ENCODE measurements around the gene GNG12. TPM values are rescaled to one million over a fixed set of nuclear protein-coding genes. Genes with fewer than 3 reads are reported as not detected.

Gene GNG12
- total RNA-seq, 2 experiments from 2014 or later, result not detected

- no peak for ATAC-seq (ENCODE audit: poor library complexity)
- Histone ChIP-seq H3K27ac (ENCODE audit: low read depth in 1 of 2, low read length in 2 of 2) (no peak overlapping the region), H3K36me3 (ENCODE audit: insufficient read depth, low read length) (no peaks in the 10 kb centered on the region), H3K4me1 (ENCODE audit: insufficient read depth, low read length) (peaks cover 1% of the 10 kb centered on the region), H3K27me3 (ENCODE audit: control insufficient read depth in 1 of 2, insufficient read depth in 2 of 2, low read length in 2 of 2) (no peaks in the 10 kb centered on the region), H3K4me3 (ENCODE audit: low read length) (no peak overlapping the region), H3K9me3 (ENCODE audit: control insufficient read depth in 1 of 2, insufficient read depth in 1 of 2, low read length in 2 of 2) (no peaks in the 10 kb centered on the region)
- POLR2A ChIA-PET, result interaction anchor here (1.7 kb wide), 1 partner anchor 68 kb away, joined by 4 read pairs; no protein-coding TSS in a partner anchor
- Mint-ChIP-seq H3K27ac (no peak overlapping the region), H3K36me3 (ENCODE audit: low read depth) (no peaks in the 10 kb centered on the region), H3K9me3 (no peaks in the 10 kb centered on the region), H3K4me1 (ENCODE audit: low read depth) (peaks cover under 1% of the 10 kb centered on the region), H3K27me3 (peaks cover 20% of the 10 kb centered on the region), H3K4me3 (no peak overlapping the region)
- CTCF ChIA-PET, result no interaction called here
- intact Hi-C loops (cut with DNase I, micrococcal nuclease), result no loop called here
- no peak for TF ChIP-seq CTCF (IDR thresholded peaks at IDR 0.05)
- no peak for DNase-seq
Observed at GRCh38 chr1:67741736-67742135, 91.5 kb downstream of the GNG12 start.

- no peak overlapping the region for H3K4me3 ChIP-seq (ENCODE audit: low read length)
- H3K9me3 Mint-ChIP-seq, result no peaks in the 10 kb centered on the region
- POLR2A ChIA-PET, result interaction anchor here (1.7 kb wide), 1 partner anchor 67 kb away, joined by 4 read pairs; no protein-coding TSS in a partner anchor
- intact Hi-C loops (cut with DNase I, micrococcal nuclease), result no loop called here
- H3K27me3 Mint-ChIP-seq, result peaks cover 14% of the 10 kb centered on the region
- H3K4me1 ChIP-seq (ENCODE audit: insufficient read depth, low read length), result peaks cover 7% of the 10 kb centered on the region
- H3K27ac Mint-ChIP-seq, result no peak overlapping the region
- no peaks in the 10 kb centered on the region for H3K9me3 ChIP-seq (ENCODE audit: control insufficient read depth in 1 of 2, insufficient read depth in 1 of 2, low read length in 2 of 2)
- H3K27me3 ChIP-seq (ENCODE audit: control insufficient read depth in 1 of 2, insufficient read depth in 2 of 2, low read length in 2 of 2), result no peaks in the 10 kb centered on the region
- no peaks in the 10 kb centered on the region for H3K36me3 ChIP-seq (ENCODE audit: insufficient read depth, low read length)
- no peaks in the 10 kb centered on the region for H3K36me3 Mint-ChIP-seq (ENCODE audit: low read depth)
- peaks cover 7% of the 10 kb centered on the region for H3K4me1 Mint-ChIP-seq (ENCODE audit: low read depth)
- ATAC-seq (ENCODE audit: poor library complexity) (no peak), DNase-seq (no peak)
- H3K27ac ChIP-seq (ENCODE audit: low read depth in 1 of 2, low read length in 2 of 2), result no peak overlapping the region
- H3K4me3 Mint-ChIP-seq, result no peak overlapping the region
- CTCF ChIA-PET, result no interaction called here
- TF ChIP-seq CTCF (IDR thresholded peaks at IDR 0.05), result no peak
Observed at GRCh38 chr1:67741121-67741520, 92.1 kb downstream of the GNG12 start.

GRCh38 chr1:67740543-67740942 lies 92.7 kb downstream of the GNG12 start:
- H3K4me3 ChIP-seq (ENCODE audit: low read length), result no peak overlapping the region
- no peak for TF ChIP-seq CTCF (IDR thresholded peaks at IDR 0.05)
- no peak for ATAC-seq (ENCODE audit: poor library complexity)
- no peaks in the 10 kb centered on the region for H3K9me3 ChIP-seq (ENCODE audit: control insufficient read depth in 1 of 2, insufficient read depth in 1 of 2, low read length in 2 of 2)
- POLR2A ChIA-PET, result interaction anchor here (1.7 kb wide), 1 partner anchor 66 kb away, joined by 4 read pairs; no protein-coding TSS in a partner anchor
- H3K4me3 Mint-ChIP-seq, result no peak overlapping the region
- no peak for DNase-seq
- H3K27ac ChIP-seq (ENCODE audit: low read depth in 1 of 2, low read length in 2 of 2), result no peak overlapping the region
- no peaks in the 10 kb centered on the region for H3K36me3 Mint-ChIP-seq (ENCODE audit: low read depth)
- peaks cover 13% of the 10 kb centered on the region for H3K4me1 Mint-ChIP-seq (ENCODE audit: low read depth)
- no peaks in the 10 kb centered on the region for H3K36me3 ChIP-seq (ENCODE audit: insufficient read depth, low read length)
- H3K4me1 ChIP-seq (ENCODE audit: insufficient read depth, low read length), result peaks cover 12% of the 10 kb centered on the region
- intact Hi-C loops (cut with DNase I, micrococcal nuclease), result no loop called here
- no peaks in the 10 kb centered on the region for H3K9me3 Mint-ChIP-seq
- H3K27me3 ChIP-seq (ENCODE audit: control insufficient read depth in 1 of 2, insufficient read depth in 2 of 2, low read length in 2 of 2), result no peaks in the 10 kb centered on the region
- H3K27me3 Mint-ChIP-seq, result peaks cover 12% of the 10 kb centered on the region
- CTCF ChIA-PET, result no interaction called here
- H3K27ac Mint-ChIP-seq, result no peak overlapping the region

Measured in CD4-positive, alpha-beta T cell (primary cell).